ENCODE results near the gene LMBRD2.

DNA sequence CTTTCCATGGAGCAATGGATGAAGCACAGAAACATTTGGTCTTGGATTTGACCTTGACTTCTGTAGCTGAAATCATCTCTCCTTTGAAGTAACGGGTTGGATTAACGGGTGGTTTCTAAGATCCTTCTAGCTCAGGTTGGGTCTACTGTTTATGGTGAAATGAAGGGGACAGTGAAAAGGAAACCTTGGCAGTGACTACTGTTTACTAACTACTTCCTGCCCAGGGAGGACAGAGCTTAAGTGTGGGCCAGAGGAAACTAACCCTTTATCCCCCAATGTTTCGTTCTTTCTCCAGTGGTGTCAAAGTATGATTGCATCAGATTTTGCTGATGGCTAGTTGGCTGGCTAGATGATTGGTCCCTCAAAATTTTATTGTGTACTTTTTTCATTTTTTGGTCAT lies 22.4 kb upstream of the LMBRD2 start:
- TF ChIP-seq POLR2A (IDR thresholded peaks at IDR 0.05; ENCODE audit: low read depth, low read length): no peak
- TF ChIP-seq POLR2AphosphoS5 (IDR thresholded peaks at IDR 0.05; ENCODE audit: low read depth, low read length): no peak
- TF ChIP-seq TAF1 (IDR thresholded peaks at IDR 0.05; ENCODE audit: low read depth, low read length): no peak
- TF ChIP-seq PAX5 (IDR thresholded peaks at IDR 0.05; ENCODE audit: insufficient read depth, low read length, severe bottlenecking): no peak

All from GM12891 (cell line).